Cardiac muscle cell (in vitro differentiated cells and primary cell): ENCODE measurements around the gene CTSO. TPM values are rescaled to one million over a fixed set of nuclear protein-coding genes. Genes with fewer than 3 reads are reported as not detected.

ENCODE experiments used
- DNase-seq, 2 donors: peaks; one replicate each; pipeline versions ENCODE4 v3.0.0 to v3.0.0-alpha.2; 2010 to 2017; ENCODE audit warnings: low read depth in 1 of 2, low spot score in 1 of 2
- H3K27ac ChIP-seq: fragments of 200-600 bp; sonication (generic); 2 replicates; pipeline ENCODE4 v1.5.1; 2016
- H3K27me3 ChIP-seq: fragments of 200-600 bp; sonication (generic); 2 replicates; pipeline ENCODE4 v1.6.0; 2016; ENCODE audit warnings: control low read depth
- H3K36me3 ChIP-seq: fragments of 200-600 bp; sonication (generic); 2 replicates; pipeline ENCODE4 v1.5.1; 2016; ENCODE audit warnings: control low read depth
- H3K4me1 ChIP-seq: fragments of 200-600 bp; sonication (generic); 2 replicates; pipeline ENCODE4 v1.8.1; 2017; ENCODE audit warnings: low read depth, mild to moderate bottlenecking, mixed run types
- H3K4me3 ChIP-seq: fragments of 200-600 bp; sonication (generic); 2 replicates; pipeline ENCODE4 v1.5.1; 2016; ENCODE audit warnings: mild to moderate bottlenecking
- H3K9me3 ChIP-seq: fragments of 200-600 bp; sonication (generic); 2 replicates; pipeline ENCODE4 v1.5.1; 2017; ENCODE audit warnings: low read depth, mild to moderate bottlenecking, control low read depth
- CTCF ChIP-seq: IDR thresholded peaks from 2 replicates; pipeline ENCODE4 v1.5.1; 2012; ENCODE audit warnings: low read depth, mild to moderate bottlenecking, low read length
- polyA plus RNA-seq: library from polyadenylated mRNA; unstranded; fragments of >200 nt; fragmentation: Nextera tagmentation; extraction: Ambion mirVana; gene quantifications from 2 replicates; pipeline ENCODE4 v1.2.1, GENCODE V29; 2016
- total RNA-seq: library from RNA; depleted of rRNA; stranded (reverse); fragments of >200 nt; gene quantifications from 2 replicates; pipeline ENCODE4 v1.2.3, GENCODE V29; 2016

The CTSO gene
- total and polyA plus RNA-seq, 2 experiments from 2014 or later = 2.6 to 6.5 TPM

GRCh38 chr4:155931634-155932033 is 22.0 kb downstream of the CTSO start:
- H3K4me3 ChIP-seq = no peak overlapping the region
- H3K4me1 ChIP-seq = no peaks in the 10 kb centered on the region
- no peaks in the 10 kb centered on the region for H3K36me3 ChIP-seq
- H3K27ac ChIP-seq = no peak overlapping the region
- no peaks in the 10 kb centered on the region for H3K9me3 ChIP-seq
- H3K27me3 ChIP-seq = no peaks in the 10 kb centered on the region
- no peak for TF ChIP-seq CTCF
- no peak for DNase-seq

- TF ChIP-seq CTCF = no peak
- Histone ChIP-seq H3K36me3 (no peaks in the 10 kb centered on the region), H3K27ac (no peak overlapping the region), H3K27me3 (no peaks in the 10 kb centered on the region), H3K4me1 (no peaks in the 10 kb centered on the region), H3K9me3 (no peaks in the 10 kb centered on the region), H3K4me3 (no peak overlapping the region)
- DNase-seq = no peak
Observed at GRCh38 chr4:155930330-155930729, 23.3 kb downstream of the CTSO start.

GRCh38 chr4:155929833-155930232 is 23.8 kb downstream of the CTSO start:
- Histone ChIP-seq H3K36me3 (no peaks in the 10 kb centered on the region), H3K9me3 (no peaks in the 10 kb centered on the region), H3K4me1 (no peaks in the 10 kb centered on the region), H3K4me3 (no peak overlapping the region), H3K27me3 (no peaks in the 10 kb centered on the region), H3K27ac (no peak overlapping the region)
- DNase-seq = no peak
- no peak for TF ChIP-seq CTCF

GRCh38 chr4:155924637-155925036 is 29.0 kb downstream of the CTSO start:
- H3K9me3 ChIP-seq = no peaks in the 10 kb centered on the region
- no peaks in the 10 kb centered on the region for H3K27me3 ChIP-seq
- H3K36me3 ChIP-seq = no peaks in the 10 kb centered on the region
- DNase-seq = no peak
- no peak overlapping the region for H3K4me3 ChIP-seq
- no peak overlapping the region for H3K27ac ChIP-seq
- TF ChIP-seq CTCF = no peak
- H3K4me1 ChIP-seq = no peaks in the 10 kb centered on the region

GRCh38 chr4:155921597-155921996 is 32.1 kb downstream of the CTSO start:
- TF ChIP-seq CTCF = no peak
- no peak for DNase-seq

GRCh38 chr4:155914782-155915181 is 38.9 kb downstream of the CTSO start:
- TF ChIP-seq CTCF = no peak
- Histone ChIP-seq H3K27ac (no peak overlapping the region), H3K4me1 (peaks cover 18% of the 10 kb centered on the region), H3K27me3 (no peaks in the 10 kb centered on the region), H3K36me3 (no peaks in the 10 kb centered on the region), H3K9me3 (no peaks in the 10 kb centered on the region), H3K4me3 (no peak overlapping the region)
- peak in 1 of 2 donors; percentile 8 for DNase-seq

More at GRCh38 chr4:155921597-155921996, 32.1 kb downstream of the CTSO start:
- H3K4me1 ChIP-seq = no peaks in the 10 kb centered on the region
- H3K4me3 ChIP-seq = no peak overlapping the region
- H3K9me3 ChIP-seq = no peaks in the 10 kb centered on the region
- H3K36me3 ChIP-seq = no peaks in the 10 kb centered on the region
- no peak overlapping the region for H3K27ac ChIP-seq
- H3K27me3 ChIP-seq = no peaks in the 10 kb centered on the region
